Fibroblast of skin of back (primary cell): ENCODE results near the gene NR4A3.
A peak's percentile ranks its signal among the peaks of the same experiment; 100 is the strongest.
"Not testable (repeated sequence)": the region's sequence is repeated elsewhere in the genome, so short reads cannot be mapped to it uniquely, and the experiment has no call there.

Experiments
- DNase-seq: peaks from one replicate; pipeline ENCODE4 v3.0.0-alpha.2; 2013

Gene NR4A3

DNA sequence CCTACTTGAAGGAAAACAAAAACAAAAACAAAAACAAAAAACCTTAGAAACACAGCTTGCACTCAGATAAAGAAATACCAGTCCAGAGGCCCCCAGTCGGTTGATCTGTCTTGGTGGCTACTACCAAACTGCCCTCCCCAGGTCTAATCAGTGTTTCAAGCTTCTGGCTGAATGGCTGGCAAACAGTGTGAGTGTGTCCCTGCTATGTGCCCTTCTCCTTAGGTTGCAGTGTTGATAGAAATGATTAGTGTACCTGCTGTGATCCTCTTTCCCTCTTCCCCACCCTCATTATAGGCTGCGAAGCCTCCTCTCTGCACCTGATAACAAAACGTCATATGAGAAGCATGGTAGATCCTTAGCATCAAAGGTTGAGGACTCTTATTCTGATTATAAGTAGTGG is 12.8 kb downstream of the NR4A3 start:
- DNase-seq: no peak

DNA sequence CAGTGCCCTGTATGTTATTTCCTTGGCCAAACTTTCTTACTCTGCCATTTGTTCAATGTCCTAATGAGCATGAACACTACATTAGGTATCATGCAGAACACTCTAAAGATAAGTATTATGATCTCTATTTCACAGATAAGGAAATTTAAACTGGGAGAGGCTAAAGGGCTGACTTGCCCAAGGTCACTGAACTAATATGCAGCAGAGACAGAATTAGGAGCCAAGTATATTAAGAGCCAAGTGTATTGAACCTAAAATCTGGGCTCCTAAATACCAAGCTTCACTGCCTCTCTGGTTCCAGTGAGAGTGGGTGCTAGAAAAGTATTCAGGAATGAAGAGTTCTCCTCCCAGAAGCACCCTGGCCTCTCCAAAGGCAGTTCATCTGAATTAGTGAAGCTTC is 13.5 kb downstream of the NR4A3 start:
- DNase-seq: no peak

DNA sequence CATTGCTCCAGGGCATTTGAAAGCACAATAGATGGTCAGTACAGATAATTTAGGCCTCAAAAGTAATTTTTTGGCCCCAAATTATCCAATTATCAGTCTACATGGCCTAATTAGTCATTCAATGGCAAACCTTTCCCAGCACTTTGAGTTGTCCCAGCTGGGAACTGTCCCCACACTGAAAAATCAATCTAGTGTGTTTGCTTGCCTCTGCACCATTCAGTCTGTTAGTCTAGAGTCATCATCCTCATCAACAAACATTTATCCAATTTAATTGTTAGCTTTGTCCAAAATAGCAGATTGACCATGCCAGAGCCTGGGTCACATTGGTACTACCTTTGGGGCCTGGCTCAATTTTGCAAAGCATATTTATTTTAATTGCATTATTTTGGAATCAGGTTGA is 13.9 kb downstream of the NR4A3 start:
- DNase-seq: no peak

DNA sequence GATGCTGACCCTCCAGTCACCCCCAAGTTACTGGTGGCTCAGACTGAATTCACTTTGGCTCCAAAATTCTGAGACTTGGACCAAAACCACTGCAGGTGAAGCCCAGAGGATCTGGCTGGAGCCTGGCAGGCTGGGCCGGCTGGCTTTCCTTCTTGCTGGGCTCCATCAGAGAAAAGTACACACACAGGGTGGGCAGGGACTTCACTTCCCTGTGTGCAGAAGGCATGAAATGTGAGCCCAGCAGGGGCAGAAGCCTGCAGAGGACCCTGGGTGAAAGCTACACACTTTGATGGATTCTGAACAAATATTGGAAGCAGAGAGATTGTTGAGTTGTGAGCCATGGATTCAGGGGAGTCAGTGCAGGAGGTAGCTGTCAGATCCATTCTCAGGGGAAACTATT is 18.4 kb downstream of the NR4A3 start:
- no peak for DNase-seq

DNA sequence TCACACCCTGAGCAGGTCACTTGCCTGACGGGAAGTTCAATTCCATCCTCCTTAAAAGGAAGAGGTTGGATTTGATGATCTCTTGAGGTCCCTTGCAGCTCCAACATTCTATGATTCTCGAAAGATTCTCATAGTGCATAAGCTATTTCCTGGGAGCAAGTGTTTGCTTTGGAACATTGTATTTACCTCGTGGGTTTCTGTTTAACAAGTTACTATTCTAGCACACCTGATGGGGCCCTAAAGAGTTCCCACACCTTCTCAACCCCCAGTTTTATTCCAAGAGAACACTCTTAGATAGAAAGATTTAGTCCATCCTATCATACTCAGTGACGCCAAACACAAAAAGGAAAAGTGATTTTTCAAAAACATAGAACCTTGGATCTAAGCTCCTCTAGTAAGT is 23.4 kb downstream of the NR4A3 start:
- no peak for DNase-seq

DNA sequence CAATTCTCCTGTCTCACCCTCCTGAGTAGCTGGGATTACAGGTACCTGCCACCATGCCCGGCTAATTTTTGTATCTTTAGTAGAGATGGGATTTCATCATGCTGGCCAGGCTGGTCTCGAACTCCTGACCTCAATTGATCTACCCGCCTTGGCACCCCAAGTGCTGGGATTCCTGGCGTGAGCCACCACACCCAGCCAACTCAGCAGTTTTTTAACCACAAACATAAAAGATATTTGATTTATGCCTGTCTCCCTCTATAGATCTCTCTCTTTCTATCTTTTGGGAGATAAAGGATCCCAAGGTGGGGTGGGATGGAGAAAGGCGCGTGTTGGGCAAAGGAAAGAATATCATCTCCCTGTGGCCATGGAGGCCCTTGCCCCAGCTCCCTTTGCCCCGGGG is 26.8 kb downstream of the NR4A3 start:
- DNase-seq: no peak

DNA sequence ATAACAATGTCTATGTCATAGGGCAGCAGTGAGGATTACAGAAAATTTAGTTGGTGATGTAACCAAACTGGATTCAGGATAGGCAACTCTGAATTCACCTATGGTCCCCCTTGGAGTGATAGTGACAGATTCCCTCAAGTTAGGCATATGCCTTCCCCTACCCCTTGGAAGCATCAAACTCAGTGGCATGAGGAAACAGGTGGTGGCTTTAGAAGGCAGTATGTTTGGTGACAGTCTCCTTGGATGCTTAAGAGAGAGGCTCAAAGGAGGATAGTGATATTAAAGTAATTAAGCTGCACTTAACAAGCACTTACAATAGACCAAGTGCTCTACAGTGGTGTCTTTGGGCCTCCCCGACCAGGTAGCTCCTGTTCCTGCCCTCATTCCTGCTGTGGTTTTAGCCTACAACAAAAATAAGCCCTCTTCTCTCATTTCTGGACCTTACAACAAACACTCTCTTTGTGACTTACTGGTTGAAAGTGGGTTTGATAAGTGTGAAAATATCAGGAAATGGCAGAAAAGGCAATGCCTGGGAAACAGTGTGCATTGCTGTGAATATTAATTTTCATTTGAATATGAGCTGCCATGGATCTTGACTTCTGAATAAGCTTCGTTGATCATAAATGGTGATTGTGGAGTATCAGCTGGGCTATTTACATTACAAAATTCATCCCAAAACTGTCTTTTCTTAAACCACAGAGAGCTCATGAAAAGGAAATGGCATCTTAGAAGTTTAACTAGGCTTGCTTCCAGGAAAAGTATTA is 29.2 kb downstream of the NR4A3 start:
- no peak for DNase-seq

DNA sequence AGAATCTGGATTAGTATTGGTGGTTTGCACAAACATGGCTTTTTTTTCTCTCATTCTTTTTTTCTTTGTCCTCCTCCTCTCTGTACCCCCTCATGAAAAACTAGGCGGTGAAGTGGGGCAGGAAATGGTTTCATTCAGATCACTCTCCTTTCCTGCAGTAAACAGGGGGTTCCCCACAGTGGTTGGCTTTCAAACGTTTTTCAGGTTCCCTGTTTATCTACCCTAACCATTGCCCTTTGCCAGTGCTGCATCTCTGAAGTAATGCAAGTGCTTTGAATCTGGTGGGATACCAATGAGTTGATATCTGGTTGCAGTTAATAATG is 29.8 kb downstream of the NR4A3 start:
- no peak for DNase-seq

DNA sequence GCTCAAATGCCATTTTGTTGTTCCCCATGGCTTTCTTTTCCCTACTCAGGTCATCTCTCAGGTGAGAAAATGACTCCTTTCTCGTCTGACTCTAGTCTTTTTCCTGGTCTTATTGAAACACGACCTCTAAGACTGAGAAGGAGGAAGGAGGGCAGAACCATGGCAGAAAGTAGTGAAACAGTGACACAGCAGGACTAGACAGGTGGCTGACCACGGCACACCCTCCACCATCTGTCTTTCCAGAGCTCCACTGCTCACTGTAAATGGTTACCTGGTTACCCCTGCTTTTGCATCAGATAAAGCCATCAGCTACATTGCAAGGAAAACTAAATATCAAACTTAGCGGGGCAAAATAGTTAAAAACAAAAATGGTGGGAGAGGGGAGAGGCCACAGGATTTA is 30.9 kb downstream of the NR4A3 start:
- DNase-seq: no peak

DNA sequence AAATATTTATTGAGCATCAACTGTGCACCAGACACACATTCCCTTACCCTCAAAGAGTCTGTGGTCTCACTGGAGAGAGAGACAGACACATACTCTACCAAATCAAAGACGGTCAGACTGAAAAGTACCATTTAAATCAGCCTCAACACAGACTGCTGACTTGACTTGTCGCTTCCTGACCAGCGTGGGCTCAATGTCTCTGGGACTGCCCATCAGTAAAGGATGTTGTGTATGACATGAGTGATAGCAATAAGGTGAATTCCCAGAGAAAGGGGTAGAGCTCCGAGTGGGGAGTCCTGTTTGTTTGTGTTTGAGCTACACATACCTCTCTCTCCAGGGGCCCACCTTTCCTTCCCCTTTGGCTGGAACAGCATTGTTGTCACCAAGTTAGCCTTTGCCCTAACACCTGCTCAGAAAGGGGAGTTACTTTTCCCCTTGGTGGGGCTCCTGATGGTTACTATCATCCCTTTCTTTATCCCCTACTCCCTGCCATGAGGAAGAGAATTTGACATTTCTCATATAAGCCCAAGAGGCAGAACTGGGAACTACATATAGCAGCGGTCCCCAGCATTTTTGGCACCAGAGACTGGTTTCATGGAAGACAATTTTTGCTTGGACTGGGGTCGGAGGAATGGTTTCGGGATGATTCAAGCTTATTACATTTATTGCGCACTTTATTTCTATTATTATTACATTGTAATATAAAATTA is 33.9 kb downstream of the NR4A3 start:
- DNase-seq: no peak

DNA sequence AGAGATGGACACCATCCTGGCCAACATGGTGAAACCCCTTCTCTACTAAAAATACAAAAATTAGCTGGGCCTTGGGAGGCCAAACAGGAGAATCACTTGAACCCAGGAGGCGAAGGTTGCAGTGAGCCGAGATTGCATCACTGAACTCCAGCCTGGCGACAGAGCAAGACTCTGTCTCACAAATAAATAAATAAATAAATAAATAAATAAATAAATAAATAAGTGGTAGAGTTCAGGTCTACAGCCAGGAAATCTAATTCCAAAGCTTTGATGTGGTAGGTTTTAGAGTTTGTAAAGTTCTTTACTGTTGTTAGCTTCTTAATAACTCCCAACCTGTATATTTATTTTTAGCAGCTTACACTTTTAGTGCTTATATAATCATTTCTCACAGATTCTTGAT is 35.9 kb downstream of the NR4A3 start:
- not testable (repeated sequence) for DNase-seq

DNA sequence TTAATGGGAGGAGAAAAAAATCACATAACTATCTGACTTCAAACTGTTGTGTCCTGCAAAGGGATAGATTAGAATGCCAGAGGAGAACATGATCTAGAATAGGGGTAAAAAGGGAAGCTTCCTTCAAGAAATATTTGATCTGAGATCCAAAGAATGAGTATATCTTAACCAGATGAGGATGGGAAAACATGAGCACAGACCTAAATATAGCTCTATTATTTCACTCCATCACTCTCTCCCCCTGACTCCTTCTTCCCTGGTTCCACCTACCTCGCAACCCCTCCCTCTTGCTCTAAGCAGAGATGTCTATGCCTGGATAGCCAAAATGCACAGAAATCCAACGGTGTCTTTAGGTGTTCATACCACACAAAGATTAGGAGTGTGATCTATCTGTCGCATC is 36.4 kb downstream of the NR4A3 start:
- no peak for DNase-seq

DNA sequence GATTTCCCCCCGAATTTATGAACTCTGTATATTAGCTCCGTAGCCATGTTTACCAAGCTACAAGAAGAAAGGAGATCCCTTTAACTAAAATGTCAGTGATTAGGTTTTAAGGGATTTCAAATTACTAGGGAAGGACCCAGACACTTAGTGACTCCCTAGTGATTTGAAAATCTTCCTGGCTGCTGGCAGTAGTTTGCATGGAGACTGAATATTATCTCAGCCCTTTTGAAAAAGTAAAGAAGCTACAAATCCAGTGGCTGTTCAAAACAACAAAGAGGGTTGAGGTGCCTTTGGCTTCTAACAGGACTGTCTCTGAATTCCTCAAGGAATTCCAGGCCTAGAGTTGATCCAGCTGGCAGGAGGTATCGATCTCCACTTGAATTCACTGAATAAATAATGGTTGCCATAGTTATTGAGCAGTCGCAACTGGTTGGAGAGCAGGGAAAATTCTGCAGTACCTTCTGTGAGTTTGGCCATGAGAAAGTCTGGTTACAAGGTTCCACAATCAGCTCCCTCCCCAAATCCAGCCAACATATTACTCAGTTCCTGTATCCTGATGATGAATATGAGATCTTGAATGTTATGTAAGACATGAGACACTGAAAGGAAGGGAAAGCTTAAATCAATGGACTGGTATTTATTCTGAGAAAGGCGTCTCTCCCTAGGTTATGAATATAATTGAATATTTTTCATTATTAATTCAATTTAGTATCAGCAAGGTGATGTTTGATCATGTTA is 37.7 kb downstream of the NR4A3 start:
- DNase-seq: no peak

DNA sequence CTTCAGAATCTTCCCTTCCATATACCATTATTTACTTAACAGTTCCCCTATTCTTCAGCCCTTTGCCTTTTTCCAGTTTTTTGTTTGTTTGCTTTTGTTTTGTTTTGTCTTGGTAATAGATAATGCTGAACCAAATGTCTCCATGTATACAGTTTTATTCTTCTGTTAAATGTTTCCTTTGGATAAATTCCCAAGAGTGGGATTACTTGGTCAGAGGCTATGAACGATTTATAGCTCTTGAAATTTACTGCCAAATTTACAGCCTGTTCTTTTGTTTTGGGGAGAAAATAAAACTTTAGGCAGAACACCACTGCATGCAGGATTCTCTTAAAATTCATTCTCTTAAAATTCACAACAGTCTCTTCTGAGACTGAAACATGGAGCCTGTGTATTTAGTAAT is 38.6 kb downstream of the NR4A3 start:
- no peak for DNase-seq

DNA sequence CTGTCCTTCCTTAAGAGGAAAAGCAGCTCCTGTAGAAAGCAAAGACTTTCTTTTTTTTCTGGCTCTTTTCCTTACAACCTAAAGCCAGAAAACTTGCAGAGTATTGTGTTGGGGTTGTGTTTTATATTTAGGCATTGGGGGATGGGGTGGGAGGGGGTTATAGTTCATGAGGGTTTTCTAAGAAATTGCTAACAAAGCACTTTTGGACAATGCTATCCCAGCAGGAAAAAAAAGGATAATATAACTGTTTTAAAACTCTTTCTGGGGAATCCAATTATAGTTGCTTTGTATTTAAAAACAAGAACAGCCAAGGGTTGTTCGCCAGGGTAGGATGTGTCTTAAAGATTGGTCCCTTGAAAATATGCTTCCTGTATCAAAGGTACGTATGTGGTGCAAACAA is 42.3 kb downstream of the NR4A3 start:
- DNase-seq: no peak

DNA sequence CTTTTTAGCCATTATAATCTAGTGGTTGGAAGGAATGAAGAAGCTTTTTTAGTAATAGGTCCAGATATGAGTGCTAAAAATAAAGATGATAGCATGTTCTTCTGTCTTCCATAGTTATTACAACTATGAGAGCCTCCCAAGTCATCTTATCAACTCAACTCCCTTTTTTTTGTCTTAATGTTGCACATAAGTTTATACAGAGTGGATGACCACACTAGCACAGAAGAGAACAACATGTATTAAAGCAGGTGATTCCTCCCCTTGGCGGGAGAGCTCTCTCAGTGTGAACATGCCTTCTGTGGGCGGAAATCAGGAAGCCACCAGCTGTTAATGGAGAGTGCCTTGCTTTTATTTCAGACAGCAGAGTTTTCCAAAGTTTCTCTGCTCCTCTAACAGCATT is 44.7 kb downstream of the NR4A3 start:
- no peak for DNase-seq

DNA sequence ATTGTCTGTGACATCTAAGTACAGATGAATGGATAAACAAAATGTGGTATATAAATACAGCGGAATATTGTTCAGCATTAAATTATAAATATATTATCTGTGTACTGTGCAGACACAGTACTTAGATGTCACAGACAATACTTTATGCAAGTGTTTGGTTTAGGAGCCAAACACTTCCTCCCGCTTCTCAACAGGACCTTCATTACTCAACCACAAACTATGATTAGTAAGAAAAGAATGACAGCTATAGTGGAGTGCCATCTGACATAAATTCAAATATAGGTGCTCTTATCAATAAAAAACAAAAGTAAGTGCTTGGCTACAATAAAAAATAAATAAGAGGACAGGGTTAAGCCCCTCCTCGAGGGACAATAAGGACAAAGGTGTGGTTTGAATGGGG is 45.9 kb downstream of the NR4A3 start:
- DNase-seq: peak; percentile 37

DNA sequence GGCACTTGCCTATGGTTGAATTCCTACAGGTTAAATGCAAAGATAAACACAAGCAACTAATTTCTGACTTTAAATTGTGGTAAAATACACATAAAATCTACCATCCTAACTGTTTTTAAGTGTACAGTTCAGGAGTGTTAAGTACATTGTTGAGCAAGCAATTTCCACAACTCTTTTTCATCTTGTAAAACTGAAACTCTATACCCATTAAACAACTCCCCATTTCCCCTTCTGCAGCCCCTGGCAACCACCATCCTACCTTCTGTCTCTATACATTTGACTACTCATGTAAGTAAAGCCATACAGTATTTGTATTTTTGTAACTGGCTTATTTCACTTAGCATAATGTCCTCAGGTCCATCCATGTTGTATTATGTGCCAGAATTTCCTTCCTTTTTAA is 46.3 kb downstream of the NR4A3 start:
- no peak for DNase-seq

DNA sequence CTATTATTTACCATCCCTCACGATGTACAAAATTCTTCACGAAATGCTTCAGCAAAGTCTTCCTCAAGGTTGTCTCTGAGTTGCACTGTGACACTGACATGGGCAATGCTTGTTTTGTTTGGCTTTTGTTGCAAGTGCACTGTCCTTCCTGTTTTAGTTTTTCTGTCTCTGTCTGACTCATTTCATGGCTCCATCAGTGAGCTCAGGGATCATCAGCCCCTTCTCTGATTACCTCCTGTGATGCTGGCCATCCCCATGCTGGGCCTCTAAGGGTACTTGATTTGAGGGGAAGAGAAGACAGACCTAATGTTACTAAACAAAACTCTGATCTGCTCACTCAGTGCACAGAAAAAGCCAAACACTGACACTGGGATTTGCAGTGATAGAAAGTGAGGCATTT is 47.2 kb downstream of the NR4A3 start:
- DNase-seq: peak; percentile 68

DNA sequence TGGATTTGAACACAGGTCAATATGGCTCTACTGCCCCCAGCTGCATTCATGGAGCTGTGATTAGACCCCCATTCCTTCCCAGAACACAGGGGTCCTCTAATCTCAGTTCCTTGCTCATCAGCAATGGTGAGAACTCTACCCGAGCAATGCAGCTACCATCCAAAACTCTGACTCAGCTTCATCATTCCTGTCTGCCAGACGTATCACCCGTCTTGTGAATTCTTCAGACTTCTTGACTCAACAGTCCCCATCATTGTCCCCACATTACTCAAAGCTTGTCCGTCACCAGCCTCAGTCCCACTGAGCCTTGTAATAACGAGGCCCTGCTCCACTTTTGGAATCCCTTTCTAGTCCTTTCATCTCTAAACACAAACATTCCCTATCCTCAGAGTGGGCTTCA is 48.4 kb downstream of the NR4A3 start:
- DNase-seq: peak; percentile 87

DNA sequence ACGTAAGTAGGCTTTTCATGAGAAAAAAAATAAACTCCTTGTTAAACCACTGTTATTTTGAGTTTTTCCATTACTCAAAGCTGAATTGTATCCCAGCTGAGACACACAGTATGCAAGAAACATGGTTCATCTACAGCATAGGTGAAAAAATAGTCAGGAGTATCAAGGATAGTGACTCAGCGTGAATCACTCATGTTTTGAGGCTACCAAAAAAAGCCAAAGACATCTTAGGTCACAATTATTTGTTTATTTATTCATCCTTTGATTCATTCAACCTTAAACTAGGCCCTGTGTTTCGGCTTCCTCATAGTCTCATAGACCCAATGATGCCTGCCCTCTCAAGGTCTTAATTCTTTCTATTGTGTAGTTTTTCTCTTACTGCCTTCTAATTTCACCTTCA is 51.8 kb downstream of the NR4A3 start:
- DNase-seq: peak; percentile 60

DNA sequence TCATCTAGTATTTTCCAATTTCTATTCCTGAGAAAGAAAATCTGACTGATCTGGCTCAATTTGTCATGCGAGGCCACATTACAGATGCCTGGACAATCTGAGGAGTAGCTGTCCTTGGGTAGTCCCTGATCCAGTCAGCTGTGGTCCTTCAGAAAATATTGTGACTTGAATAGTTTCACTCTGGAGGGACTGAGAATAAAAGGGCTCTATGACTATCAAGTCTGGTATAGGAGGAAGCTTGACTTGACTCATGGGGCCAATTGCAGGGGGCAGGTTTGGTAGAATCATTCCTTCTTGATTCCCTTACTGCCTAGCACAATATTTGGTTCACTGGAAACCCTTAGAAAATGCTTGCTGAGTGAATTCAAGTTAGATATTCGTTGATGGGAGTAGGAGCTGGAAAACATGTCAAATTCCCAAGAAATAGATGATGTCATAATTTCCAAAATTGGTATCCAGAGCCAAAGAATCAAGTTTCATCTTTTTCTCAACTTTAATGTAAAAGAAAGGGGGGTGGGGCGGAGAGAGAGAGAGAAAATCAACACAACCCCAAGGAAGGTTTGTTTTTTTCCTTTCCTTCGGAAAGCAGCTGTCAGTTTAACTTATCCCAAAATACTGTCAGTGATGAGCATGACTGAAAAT is 52.4 kb downstream of the NR4A3 start:
- DNase-seq: peak; percentile 28

DNA sequence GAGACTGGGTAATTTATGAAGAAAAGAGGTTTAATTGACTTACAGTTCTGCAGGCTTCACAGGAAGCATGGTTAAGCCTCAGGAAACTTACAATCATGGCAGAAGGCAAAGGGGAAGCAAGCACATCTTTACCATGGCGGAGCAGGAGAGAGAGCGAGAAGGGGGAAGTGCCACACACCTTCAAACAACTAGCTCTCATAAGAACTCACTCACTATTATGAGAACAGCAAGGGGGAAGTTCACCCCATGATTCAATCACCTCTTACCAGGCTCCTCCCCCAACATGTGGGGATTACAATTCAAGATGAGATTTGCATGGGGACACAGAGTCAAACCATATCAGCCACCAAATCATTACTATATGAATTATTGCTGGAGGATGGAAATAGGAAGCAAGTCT is 54.5 kb downstream of the NR4A3 start:
- no peak for DNase-seq

DNA sequence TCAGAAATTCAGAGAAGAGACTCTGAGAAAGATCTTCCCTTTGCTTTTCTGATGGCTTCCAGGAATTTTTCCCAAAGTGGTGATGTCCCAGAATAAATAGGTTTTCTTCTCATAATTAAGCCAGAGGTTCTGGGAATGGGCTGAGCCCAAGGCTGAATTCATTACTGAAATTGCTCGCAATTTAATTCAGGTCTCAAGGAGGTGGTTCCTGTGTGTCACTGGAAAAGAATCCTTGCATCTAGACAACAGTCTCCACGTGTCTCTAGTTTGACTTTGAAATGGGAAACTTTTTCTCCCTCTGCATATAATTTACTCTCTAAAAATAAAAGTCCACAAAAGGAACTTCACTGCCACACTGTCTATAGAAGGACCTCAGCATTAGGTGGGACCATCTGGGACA is 57.0 kb downstream of the NR4A3 start:
- DNase-seq: peak; percentile 20
